Activated CD4-positive, alpha-beta T cell treated with anti-CD3 and anti-CD28 coated beads for 48 hours (primary cell): ENCODE results near the gene BLOC1S5.
"Not testable (repeated sequence)": the region's sequence is repeated elsewhere in the genome, so short reads cannot be mapped to it uniquely, and the experiment has no call there.

Source experiments
- DNase-seq: peaks from one replicate; pipeline ENCODE4 v3.0.0-alpha.2; 2020

Gene BLOC1S5

GRCh38 chr6:8080362-8081151 lies 16.4 kb upstream of the BLOC1S5 start:
- DNase-seq = no peak

DNA sequence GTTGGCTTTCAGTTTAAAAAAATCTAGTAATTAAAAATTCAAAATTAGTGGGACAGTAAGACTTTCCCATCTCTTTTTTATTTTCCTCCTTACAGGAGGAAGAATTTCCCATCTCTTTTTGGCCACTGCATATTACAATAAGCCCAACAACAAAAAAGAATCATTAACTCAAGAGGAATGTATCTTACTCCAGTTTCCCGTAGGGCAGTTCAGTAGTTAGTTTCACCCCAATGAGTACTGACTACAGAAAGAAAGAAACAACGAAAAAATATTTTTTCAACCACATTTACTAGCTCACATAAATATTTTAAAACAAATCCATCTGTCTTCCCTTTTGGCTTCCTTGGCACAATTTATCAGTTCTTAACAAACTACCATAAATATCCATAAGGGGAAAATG lies 14.9 kb upstream of the BLOC1S5 start:
- DNase-seq = no peak

DNA sequence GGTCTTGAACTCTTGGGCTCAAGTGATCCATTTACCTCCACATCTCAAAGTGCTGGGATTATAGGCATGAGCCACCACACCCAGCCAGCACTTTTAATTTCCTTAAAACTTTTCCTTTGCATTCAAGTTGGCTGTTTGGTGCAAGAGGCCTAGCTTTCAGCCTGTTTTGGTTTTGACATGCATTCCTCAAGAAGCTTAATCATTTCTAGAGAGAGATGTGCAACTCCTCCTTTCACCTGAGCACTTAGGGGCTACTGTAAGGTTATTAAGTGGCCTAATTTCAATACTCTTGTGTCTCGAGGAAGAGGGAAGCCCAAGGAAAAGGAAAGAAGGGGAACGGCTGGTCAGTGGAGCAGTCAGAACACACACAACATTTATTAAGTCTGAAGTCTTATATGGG lies 13.8 kb upstream of the BLOC1S5 start:
- DNase-seq = no peak

GRCh38 chr6:8075704-8076103 lies 11.5 kb upstream of the BLOC1S5 start:
- no peak for DNase-seq

DNA sequence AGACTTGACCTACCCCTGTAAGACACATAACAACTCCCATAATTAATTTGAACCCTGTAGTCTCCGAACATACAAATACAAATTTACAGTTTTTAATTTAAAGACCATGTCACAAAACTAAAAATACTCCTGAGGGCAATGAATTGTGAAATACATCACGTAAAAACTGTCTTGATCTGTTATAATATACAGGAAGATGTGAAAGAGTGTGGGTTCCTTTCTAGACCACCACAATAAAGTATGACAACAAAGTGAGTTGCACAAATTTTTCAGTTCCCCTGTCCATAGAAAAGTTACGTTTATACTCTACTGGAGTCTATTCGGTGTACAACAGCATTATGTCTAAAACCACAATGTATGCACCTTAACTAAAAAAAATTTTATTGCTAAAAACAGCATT lies 11.0 kb upstream of the BLOC1S5 start:
- DNase-seq = no peak

GRCh38 chr6:8074213-8074612 lies 10.0 kb upstream of the BLOC1S5 start:
- no peak for DNase-seq

GRCh38 chr6:8073758-8074157 lies 9.6 kb upstream of the BLOC1S5 start:
- no peak for DNase-seq

DNA sequence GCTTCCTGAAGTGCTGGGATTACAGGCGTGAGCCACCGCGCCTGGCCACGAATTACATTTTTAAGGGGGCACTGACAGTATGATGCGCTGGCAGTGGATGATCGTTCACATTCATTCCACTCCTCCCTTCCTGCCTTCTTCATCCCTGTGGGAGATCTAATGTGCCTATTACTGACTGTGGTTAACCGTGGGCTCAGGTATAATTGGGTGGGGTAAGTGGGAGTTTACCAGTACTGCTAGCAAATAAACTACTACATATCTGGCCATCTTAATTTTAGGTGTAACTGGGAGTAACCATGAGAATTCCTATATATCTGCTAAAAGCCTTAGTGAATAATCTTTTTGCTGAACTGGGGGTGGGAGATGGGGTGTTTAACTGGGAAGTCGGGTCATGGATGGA lies 6.5 kb upstream of the BLOC1S5 start:
- DNase-seq = no peak

DNA sequence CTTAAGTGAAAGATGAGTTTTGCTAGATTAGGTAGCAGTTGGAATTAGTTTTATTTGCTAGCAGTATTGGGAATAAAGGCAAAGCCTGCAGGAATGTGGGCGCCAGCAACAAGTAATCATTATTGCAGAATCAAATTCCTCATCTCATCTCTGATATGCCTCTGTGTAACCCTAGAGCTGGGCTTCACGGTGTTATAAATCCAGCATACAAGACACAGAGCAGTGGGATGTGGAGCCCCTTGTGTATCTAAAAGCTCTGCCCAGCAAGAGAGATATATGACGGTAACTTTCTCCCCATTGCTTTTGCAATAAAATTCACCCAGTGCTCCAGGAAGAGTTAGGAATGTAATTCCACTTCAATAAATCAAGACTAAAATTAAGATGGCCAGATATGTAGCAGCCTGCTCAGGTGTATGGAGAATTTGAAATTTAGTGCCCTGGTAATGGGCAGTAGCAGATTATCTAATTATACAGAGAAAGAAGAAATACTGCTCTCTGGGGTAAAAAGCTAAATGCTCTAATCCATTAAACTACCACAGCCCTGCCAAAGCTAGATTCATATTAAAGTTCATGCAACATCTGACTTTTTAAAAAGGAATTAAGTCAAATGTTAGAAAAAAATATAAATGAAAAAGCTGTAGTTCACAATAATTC lies 5.6 kb upstream of the BLOC1S5 start:
- DNase-seq = no peak

DNA sequence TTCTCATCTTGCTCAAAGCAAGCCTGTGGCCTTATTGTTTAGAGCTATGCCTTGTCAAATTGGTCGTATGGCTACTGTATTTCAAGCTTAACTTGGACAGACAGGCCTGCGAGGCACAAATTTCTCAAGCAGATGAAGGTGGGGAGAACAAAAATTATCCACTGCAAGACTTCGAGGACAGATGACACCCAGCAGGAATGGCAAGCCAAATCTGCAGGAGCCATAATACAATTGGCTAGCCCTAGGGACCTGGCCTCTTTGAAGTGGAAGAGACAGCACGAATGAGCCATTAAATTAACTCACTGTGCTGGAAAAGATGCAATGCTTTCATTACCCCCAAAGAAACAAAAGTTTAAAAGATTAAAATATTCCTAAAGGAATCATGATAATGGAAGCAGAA lies 5.0 kb upstream of the BLOC1S5 start:
- no peak for DNase-seq

GRCh38 chr6:8066108-8066507 lies 1.9 kb upstream of the BLOC1S5 start:
- peak; percentile 17 for DNase-seq

GRCh38 chr6:8065519-8065911 lies 1.3 kb upstream of the BLOC1S5 start:
- peak; percentile 56 for DNase-seq

- DNase-seq = peak; percentile 13
These were observed 689 bp upstream of the BLOC1S5 start for GRCh38 chr6:8064638-8065518.

DNA sequence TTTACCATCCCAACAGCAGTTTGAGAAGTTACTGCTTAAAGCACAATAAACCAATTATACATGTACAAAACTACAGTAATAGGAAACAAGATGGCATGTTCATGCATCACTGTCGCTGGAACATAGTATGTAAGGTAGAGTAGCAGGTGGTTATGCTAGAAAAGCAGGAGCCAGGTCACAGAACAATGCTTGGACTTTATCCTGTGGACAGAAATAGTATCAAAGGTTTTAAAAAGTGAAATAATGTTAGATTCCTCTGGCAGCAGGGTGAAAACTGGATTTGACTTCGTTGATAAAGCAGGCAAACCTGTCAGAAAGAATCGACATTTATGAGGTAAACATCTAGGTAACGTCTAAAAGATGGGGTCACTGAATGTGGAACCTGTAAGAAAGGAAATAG lies 2.5 kb downstream of the BLOC1S5 start:
- no peak for DNase-seq

GRCh38 chr6:8060346-8060745 lies 3.8 kb downstream of the BLOC1S5 start:
- no peak for DNase-seq

- no peak for DNase-seq
These were observed 5.1 kb downstream of the BLOC1S5 start for GRCh38 chr6:8059129-8059528.

GRCh38 chr6:8057793-8058192 lies 6.4 kb downstream of the BLOC1S5 start:
- no peak for DNase-seq

DNA sequence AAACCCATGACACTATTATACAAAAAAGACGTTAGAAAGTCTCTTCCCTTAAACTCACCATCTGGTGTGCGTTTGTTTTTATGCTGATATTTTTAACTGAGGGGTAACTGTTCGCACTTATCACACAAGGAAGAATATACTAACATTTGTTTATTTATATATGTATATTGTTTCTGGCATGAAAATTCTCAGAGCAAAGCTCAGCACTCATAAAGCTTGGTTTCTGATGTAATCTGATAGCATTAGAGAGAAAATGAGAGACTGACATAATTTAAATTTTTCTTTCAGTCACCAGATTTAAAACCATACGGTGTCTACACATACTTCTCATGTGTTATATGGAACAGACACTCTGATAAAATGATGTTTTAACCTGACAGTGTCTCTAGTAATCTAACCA lies 6.9 kb downstream of the BLOC1S5 start:
- no peak for DNase-seq

- DNase-seq = no peak
These were observed 9.9 kb downstream of the BLOC1S5 start for GRCh38 chr6:8054276-8054675.

DNA sequence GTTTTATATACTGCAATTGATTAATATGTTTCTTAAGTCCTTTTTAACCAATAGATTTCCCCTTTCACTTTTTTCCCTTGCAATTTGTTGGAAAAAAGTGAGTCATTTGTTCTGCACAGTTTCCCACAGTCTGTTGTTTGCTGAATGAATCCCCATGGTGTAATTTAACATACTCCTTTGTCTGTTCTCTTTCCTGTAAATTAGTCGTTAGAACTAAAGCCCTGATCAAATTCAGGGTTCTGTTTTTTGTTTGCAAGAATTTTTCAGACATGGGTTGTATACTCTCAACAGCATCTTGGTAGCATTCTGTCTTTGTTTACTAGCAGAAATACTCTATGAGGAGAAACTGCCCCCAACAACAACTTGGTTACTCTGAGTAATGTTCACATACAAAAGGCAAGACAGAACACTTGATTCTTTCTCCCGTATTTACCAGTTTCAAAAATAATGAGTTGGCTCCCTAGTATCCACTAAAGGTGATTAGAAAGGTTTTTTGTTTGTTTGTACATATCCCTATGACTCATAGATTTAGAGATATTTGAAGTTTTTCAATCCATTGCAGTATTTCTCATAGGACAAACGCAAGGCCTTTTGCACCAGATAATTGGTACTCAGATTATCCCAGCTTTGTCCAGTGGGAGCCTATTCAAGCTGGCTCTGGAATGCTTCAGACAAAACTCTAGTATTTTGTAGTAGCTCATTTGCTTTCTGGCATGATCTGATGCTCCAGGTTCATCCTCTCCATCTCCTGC lies 16.5 kb downstream of the BLOC1S5 start:
- no peak for DNase-seq

- not testable (repeated sequence) for DNase-seq
These were observed 18.4 kb downstream of the BLOC1S5 start for GRCh38 chr6:8045769-8046168.

DNA sequence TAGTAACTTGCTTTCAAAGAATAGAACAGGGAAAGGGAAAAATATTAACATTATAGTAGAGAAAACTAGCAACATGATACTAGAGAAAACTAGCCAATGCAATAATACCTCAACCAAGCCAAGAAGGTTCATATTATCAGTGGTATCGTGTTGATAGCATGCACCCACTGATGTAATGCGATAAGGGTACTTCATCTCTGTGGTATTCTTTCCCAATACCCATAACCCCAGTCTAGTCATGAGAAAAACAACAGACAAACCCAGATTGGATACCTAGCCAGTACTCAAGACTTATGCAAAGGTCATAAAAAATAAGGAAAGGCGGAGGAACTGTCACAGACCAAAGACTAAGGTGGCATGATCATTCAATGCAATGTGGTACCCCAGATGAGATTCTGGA lies 21.0 kb downstream of the BLOC1S5 start:
- DNase-seq = no peak
